ENCODE measurements around the gene HAP1. TPM values are rescaled to one million over a fixed set of nuclear protein-coding genes. Genes with fewer than 3 reads are reported as not detected.
"Not testable (repeated sequence)": the region's sequence is repeated elsewhere in the genome, so short reads cannot be mapped to it uniquely, and the experiment has no call there.

The HAP1 gene
- total and polyA plus RNA-seq, 8 donors: 0.31 to 0.85 (median 0.49) TPM; not detected in 4

DNA sequence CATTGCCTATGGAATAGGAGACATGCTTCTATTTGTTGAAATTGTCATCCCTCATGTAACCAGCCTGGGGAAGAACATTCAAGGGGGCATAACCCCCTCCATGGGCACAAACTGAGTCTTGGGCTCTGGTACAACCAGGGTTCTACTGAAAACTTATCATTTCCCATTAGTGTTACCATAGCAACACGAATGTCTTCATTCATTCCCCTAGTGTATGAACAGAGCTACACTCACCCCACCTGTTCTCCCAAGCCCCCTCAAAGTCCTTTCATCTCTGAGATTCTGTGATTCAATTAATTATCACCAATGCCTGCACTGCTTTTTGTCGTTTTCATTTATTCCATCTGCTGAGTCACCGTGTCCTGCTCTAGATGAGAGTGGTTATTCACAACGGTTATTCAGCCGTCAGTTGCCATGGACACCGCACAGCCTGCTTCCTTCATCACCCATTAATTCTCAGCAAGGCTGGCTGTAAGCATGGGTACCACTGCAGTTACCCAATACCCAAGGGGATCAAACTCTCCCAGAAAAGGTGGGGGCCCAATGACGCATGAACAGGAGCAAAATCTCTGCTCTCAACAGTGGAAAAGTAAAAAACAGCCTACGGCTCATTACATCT lies 23.9 kb downstream of the HAP1 start:
- no peak overlapping the region for H3K27ac ChIP-seq
- DNase-seq: peak in 1 of 2 donors; percentile 65
- H3K36me3 ChIP-seq: no peaks in the 10 kb centered on the region
- H3K9me3 ChIP-seq: no peaks in the 10 kb centered on the region
- intact Hi-C loops (cut with DNase I; ENCODE audit: low total_unique reads): no loop called here
- WGBS, 5 donors: 53 to 63% (median 57%) methylated on average over 8 of the region's 8 CpGs
- H3K4me3 ChIP-seq: no peak overlapping the region
- no peak for TF ChIP-seq POLR2AphosphoS5 (IDR thresholded peaks at IDR 0.05)
- no peak for TF ChIP-seq EP300 (IDR thresholded peaks at IDR 0.05)
- TF ChIP-seq, protein P1, sequence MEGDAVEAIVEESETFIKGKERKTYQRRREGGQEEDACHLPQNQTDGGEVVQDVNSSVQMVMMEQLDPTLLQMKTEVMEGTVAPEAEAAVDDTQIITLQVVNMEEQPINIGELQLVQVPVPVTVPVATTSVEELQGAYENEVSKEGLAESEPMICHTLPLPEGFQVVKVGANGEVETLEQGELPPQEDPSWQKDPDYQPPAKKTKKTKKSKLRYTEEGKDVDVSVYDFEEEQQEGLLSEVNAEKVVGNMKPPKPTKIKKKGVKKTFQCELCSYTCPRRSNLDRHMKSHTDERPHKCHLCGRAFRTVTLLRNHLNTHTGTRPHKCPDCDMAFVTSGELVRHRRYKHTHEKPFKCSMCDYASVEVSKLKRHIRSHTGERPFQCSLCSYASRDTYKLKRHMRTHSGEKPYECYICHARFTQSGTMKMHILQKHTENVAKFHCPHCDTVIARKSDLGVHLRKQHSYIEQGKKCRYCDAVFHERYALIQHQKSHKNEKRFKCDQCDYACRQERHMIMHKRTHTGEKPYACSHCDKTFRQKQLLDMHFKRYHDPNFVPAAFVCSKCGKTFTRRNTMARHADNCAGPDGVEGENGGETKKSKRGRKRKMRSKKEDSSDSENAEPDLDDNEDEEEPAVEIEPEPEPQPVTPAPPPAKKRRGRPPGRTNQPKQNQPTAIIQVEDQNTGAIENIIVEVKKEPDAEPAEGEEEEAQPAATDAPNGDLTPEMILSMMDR (IDR thresholded peaks at IDR 0.05): no peak
- TF ChIP-seq POLR2A (IDR thresholded peaks at IDR 0.05): no peak
- H3K27me3 ChIP-seq: peaks cover 0 to 20% (median 0%) of the 10 kb centered on the region in 3 donors
- no peaks in the 10 kb centered on the region for H3K4me1 ChIP-seq

DNA sequence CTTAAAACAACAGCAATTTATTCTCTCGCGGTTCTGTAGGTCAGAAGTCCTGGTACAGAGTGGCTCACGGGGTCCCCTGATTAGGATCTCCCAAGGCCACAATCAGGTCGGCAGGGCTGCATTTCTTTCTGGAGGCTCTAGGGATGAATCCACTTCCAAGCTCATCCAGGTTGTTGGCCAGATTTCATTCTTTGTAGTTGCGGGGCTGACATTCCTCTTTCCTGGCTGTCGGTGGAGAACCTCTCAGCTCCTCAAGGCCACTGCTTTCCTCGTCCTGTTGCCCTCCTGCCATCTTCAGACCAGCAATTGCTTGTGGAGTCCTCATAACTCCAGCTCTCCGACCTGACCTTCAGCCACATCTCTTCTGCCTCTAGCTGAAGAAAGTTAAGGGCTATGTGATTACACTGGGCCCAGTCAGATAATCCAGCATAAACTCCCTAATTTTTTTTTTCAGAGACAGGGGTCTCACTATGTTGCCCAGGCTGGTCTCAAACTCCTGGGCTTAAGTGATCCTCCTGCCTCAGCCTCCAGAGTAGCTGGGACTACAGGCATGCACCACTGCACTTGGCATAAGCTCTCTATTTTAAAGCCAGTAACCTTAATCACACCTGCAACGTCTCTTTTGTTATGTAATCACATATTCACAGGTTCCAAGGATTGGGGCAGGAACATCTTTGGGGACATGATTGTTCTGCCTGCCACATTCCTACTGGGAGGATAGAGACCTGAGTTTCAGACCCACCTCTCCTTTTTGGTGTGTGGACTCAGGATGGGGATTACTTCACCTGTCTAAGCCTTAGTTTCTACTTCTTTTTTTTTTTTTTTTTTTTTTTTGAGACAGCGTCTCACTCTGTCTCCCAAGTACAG lies 26.4 kb downstream of the HAP1 start:
- intact Hi-C loops (cut with DNase I; ENCODE audit: low total_unique reads): no loop called here
- Histone ChIP-seq H3K9me3 (no peaks in the 10 kb centered on the region), H3K27ac (no peak overlapping the region), H3K27me3 (peaks cover 0 to 20% (median 0%) of the 10 kb centered on the region in 3 donors), H3K4me1 (no peaks in the 10 kb centered on the region), H3K4me3 (no peak overlapping the region), H3K36me3 (no peaks in the 10 kb centered on the region)
- WGBS, 5 donors: 69 to 75% (median 72%) methylated on average over 10 of the region's 10 CpGs
- DNase-seq: no peak
- TF ChIP-seq, protein P1 (IDR thresholded peaks at IDR 0.05): no peak
- TF ChIP-seq EP300 (IDR thresholded peaks at IDR 0.05): no peak

DNA sequence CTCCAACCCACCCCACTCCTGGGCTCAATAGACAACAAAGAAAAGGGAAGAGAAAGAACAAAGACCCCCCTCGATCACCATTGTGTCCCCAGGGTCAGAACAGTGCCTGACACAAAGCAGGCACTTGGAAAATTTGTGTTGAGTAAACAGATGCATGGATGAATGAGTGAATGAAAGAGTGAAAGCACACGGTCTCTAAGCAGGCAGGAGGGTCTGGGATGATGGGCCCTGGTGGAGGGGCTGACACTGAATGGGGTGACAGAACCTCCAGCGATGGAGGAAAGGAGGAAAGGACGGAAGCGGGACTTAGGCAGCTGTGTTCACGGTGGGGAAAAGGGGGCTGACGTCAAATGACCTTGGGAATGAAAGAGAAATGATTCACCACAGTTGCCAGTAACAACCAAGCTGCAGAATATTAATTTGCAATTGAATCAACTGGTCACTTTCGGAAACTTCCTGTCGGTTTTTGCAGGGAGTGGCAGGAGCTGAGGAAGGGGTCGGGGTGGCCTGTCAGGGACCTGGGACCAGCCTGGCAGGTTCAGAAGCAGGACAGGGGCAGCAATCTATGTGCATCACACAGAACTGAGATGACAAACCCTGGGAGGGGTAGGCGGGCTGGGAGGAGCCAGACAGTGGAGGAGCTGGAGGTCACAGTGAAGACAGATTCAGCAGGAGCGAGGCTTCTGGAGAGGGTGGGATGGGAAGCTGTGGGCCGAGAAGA lies 29.0 kb downstream of the HAP1 start:
- Histone ChIP-seq H3K27ac (no peak overlapping the region), H3K36me3 (no peaks in the 10 kb centered on the region), H3K27me3 (no peaks in the 10 kb centered on the region), H3K4me3 (no peak overlapping the region), H3K4me1 (no peaks in the 10 kb centered on the region), H3K9me3 (no peaks in the 10 kb centered on the region)
- TF ChIP-seq, protein P1 (IDR thresholded peaks at IDR 0.05): no peak
- TF ChIP-seq EP300 (IDR thresholded peaks at IDR 0.05): no peak
- TF ChIP-seq POLR2A (IDR thresholded peaks at IDR 0.05): no peak
- TF ChIP-seq POLR2AphosphoS5 (IDR thresholded peaks at IDR 0.05): no peak
- intact Hi-C loops (cut with DNase I; ENCODE audit: low total_unique reads): no loop called here
- DNase-seq: peak in 1 of 2 donors; percentile 50
- 57 to 67% (median 67%) methylated on average over 13 of the region's 13 CpGs for WGBS, 5 donors

DNA sequence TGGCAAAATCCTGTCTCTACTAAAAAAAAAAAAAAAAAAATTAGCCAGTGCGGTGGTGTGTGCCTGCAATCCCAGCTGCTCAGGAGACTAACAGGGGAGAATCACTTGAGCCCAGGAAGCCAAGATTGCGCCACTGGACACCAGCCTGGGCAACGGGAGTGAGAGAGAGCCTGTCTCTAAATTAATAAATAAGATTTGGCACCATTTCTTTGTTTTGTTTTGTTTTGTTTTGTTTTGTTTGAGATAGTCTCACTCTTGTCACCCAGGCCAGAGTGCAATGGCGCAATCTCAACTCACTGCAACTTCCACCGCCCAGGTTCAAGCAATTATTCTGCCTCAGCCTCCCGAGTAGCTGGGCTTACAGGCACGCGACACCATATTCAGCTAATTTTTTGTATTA lies 31.7 kb downstream of the HAP1 start:
- Histone ChIP-seq H3K27me3 (no peaks in the 10 kb centered on the region), H3K27ac (no peak overlapping the region), H3K9me3 (no peaks in the 10 kb centered on the region), H3K4me1 (peaks cover 0 to under 1% (median under 1%) of the 10 kb centered on the region in 4 donors), H3K4me3 (no peak overlapping the region), H3K36me3 (no peaks in the 10 kb centered on the region)
- DNase-seq: no peak
- 78 to 89% (median 85%) methylated on average over 8 of the region's 8 CpGs for WGBS, 5 donors
- intact Hi-C loops (cut with DNase I; ENCODE audit: low total_unique reads): no loop called here
- TF ChIP-seq POLR2AphosphoS5 (IDR thresholded peaks at IDR 0.05): no peak

DNA sequence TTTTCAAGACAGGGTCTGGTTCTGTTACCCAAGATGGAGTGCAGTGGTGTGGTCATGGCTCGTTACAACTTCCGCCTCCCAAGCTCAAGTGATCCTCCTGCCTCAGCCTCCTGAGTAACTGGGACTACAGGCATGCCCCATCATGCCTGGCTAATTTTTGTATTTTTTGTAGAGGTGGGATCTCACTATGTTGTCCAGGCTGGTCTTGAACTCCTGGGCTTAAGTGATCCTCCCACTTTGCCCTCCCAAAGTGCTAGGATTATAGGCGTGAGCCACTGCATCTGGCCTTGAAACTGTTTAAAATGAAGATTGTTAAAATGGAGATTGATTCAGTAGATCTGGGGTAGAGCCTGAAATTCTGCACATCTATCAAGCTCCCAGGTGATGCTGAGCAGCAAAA lies 33.6 kb downstream of the HAP1 start:
- 72 to 94% (median 87%) methylated on average over 3 of the region's 3 CpGs for WGBS, 5 donors
- DNase-seq; H3K27me3 ChIP-seq; H3K9me3 ChIP-seq; H3K27ac ChIP-seq; H3K4me3 ChIP-seq; H3K36me3 ChIP-seq; intact Hi-C loops (cut with DNase I; ENCODE audit: low total_unique reads): not testable (repeated sequence)
- peaks cover 4 to 19% (median 16%) of the 10 kb centered on the region in 4 donors for H3K4me1 ChIP-seq

Data from stomach (tissue), 9 donors.